ENCODE data around the gene TRAF1. TPM values are rescaled to one million over a fixed set of nuclear protein-coding genes. Genes with fewer than 3 reads are reported as not detected.

Gene TRAF1
- total and polyA plus RNA-seq, 2 of the 13 experiments (the other 11 are each of a cell fraction or from before 2014, with no cell fraction given), result 0.44 to 1.0 TPM

DNA sequence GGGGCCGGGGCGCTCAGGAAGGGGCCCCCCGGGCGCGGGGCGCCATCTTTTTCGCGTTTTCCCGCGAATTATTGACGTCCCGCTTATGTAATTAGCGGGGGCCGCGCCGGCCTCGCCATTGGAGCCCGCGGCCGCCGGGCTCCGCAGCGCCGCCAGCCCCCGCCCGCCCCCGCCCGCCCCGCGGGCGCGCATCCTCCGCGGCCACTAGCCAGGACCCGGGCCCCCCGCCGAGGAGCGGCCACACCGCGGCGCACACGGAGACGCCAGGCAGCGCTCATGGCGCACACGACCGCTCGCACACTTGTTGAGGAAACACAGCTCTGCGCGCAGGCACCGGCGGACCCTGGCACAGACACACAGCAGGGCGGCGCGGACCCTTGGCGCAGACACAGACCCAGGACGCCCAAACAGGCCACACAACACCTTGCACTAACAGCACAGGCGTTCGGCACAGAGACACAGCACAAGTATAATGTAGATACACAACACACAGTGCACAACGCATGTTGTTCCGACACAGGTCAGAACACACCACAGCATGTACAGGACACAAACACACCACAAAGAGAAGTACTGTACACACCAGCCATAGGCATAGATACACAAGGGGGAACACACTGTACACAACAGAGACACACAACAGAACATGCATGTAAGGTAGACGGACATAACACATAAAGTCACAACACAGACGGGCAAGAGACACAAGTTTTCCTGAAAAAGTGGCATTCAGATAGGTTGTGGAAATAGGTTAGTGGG lies 49.1 kb downstream of the TRAF1 start (continued):
- TF ChIP-seq ZNF18 (CRISPR knock-in tag; IDR thresholded peaks at IDR 0.05; ENCODE audit: insufficient replicate concordance), result no peak
- no peak for TF ChIP-seq ZNF354B (CRISPR knock-in tag; IDR thresholded peaks at IDR 0.05)
- TF ChIP-seq SMAD1 (CRISPR knock-in tag; IDR thresholded peaks at IDR 0.05; ENCODE audit: borderline replicate concordance, low read depth), result no peak
- no peak for TF ChIP-seq ZNF30 (CRISPR knock-in tag; IDR thresholded peaks at IDR 0.05)
- TF ChIP-seq, protein P1, sequence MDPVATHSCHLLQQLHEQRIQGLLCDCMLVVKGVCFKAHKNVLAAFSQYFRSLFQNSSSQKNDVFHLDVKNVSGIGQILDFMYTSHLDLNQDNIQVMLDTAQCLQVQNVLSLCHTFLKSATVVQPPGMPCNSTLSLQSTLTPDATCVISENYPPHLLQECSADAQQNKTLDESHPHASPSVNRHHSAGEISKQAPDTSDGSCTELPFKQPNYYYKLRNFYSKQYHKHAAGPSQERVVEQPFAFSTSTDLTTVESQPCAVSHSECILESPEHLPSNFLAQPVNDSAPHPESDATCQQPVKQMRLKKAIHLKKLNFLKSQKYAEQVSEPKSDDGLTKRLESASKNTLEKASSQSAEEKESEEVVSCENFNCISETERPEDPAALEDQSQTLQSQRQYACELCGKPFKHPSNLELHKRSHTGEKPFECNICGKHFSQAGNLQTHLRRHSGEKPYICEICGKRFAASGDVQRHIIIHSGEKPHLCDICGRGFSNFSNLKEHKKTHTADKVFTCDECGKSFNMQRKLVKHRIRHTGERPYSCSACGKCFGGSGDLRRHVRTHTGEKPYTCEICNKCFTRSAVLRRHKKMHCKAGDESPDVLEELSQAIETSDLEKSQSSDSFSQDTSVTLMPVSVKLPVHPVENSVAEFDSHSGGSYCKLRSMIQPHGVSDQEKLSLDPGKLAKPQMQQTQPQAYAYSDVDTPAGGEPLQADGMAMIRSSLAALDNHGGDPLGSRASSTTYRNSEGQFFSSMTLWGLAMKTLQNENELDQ (CRISPR knock-in tag; IDR thresholded peaks at IDR 0.05; ENCODE audit: borderline replicate concordance), result no peak
- TF ChIP-seq U2AF2 (IDR thresholded peaks at IDR 0.05; ENCODE audit: low read depth, low read length), result no peak
- TF ChIP-seq XBP1 (CRISPR knock-in tag; IDR thresholded peaks at IDR 0.05), result no peak
- peak; percentile 30; the same call in 1 of the 2 replicates for TF ChIP-seq PHF21A (CRISPR knock-in tag; IDR thresholded peaks at IDR 0.05)
- TF ChIP-seq EED (CRISPR knock-in tag; IDR thresholded peaks at IDR 0.05), result peak; percentile 65; the same call in 1 of the 2 replicates
- TF ChIP-seq NBN (conservative IDR thresholded peaks at IDR 0.05), result no peak
- no peak for TF ChIP-seq ZNF577 (CRISPR knock-in tag; IDR thresholded peaks at IDR 0.05; ENCODE audit: borderline replicate concordance, low read depth)
- no peak for TF ChIP-seq MBD4 (IDR thresholded peaks at IDR 0.05; ENCODE audit: borderline replicate concordance, low read length)
- TF ChIP-seq ZNF484 (CRISPR knock-in tag; IDR thresholded peaks at IDR 0.05; ENCODE audit: borderline replicate concordance, low read depth), result no peak
- TF ChIP-seq ZBTB4 (CRISPR knock-in tag; IDR thresholded peaks at IDR 0.05; ENCODE audit: borderline replicate concordance), result no peak
- TF ChIP-seq HDAC6 (IDR thresholded peaks at IDR 0.05; ENCODE audit: low read depth, low read length), result no peak
- TF ChIP-seq PRMT3 (CRISPR knock-in tag; IDR thresholded peaks at IDR 0.05; ENCODE audit: borderline replicate concordance, low read depth), result no peak
- TF ChIP-seq ONECUT2 (CRISPR knock-in tag; IDR thresholded peaks at IDR 0.05), result peak; percentile 29; the same call in 1 of the 2 replicates
- no peak for TF ChIP-seq DPF2 (CRISPR knock-in tag; IDR thresholded peaks at IDR 0.05; ENCODE audit: borderline replicate concordance, low read depth)
- TF ChIP-seq, protein P2, sequence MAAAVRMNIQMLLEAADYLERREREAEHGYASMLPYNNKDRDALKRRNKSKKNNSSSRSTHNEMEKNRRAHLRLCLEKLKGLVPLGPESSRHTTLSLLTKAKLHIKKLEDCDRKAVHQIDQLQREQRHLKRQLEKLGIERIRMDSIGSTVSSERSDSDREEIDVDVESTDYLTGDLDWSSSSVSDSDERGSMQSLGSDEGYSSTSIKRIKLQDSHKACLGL (CRISPR knock-in tag; IDR thresholded peaks at IDR 0.05), result no peak
- no peak for TF ChIP-seq LBX2 (CRISPR knock-in tag; IDR thresholded peaks at IDR 0.05; ENCODE audit: borderline replicate concordance)

Measured in HepG2 (cell line).